ENCODE results near the gene MYRFL.

The MYRFL gene

GRCh38 chr12:69931569-69931968, 106.5 kb downstream of the MYRFL start:
- no peak for DNase-seq (ENCODE audit: low read depth in 3 of 3)

DNA sequence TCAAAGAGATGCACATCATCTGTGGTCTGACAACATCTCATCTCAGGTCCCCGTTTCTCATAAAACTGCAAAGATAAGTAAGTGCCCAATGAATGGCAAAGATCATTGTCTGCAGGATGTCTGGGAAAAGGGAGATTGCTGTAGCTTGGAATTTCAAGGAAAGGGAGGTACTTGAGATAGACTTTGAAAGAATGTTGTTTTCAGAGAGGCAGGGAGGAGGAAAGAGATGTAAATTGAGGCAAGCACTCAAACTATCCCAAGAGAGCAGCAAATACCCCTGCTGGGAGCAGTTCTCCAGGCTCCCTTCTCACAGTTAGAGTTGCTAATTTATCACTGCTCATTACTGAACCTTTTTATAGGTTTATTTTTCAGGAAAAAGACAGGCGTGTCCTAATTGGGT, 107.1 kb downstream of the MYRFL start:
- no peak for DNase-seq (ENCODE audit: low read depth in 3 of 3)

DNA sequence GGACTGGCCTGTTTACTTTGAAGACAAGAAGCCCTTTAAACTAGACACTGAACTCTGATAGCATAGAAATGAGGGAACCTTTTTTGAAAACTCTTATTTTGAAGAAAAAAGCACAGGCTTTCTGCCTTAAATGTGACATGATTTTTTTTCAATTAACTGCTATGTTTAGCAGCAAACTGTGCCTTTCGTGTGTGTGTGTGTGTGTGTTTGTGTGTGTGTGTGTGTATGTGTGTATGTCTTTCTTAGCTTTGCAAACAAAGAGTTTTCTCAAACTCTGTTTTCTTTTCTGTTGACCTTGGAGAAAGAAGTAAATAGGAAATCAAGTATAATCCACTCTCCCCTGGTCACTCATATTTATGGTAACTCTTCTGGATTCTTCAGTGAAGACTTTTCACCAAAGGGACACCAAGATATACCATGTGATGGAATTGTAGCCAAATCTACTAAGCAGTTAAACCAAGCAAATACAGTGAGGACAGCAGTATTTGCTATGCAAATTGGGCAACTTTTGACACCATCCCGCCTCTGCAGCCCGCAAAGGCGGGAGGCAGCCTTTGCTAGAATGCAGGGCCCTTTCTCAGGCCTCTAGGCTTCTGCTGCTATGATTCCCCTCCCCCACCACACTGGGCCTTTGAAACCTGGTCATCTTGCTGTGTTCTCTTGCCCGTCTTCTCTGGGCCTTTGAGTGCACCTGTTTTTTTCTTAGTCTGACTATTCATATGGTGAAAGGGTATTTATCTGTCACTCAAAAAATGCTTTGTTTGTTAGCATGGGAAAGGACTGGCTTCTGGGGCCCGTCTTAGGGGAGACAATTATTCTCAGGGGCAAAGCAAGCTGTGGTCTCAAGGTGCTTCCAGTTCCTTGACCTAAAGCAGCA, 107.9 kb downstream of the MYRFL start:
- DNase-seq (ENCODE audit: low read depth in 3 of 3): no peak

DNA sequence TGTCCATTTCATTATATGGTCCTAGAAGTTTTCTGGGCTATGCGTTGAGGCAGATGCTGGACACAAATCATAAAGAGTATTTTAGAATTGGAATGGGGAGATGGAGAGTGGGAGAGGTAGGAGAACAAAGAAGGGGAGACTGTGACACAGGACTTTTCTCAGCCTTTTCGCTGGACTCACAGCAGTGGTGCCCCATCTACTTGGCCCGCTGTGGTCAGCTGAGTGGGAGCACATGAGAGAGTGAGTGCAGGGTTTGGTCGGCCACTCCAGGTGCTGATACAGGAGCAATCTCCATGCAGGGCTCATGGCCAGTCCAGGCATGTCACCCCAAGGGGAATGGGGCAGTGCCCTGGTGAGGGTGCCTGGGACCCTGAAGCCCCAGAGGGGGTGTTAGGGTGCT, 109.0 kb downstream of the MYRFL start:
- no peak for DNase-seq (ENCODE audit: low read depth in 3 of 3)

GRCh38 chr12:69935651-69936100, 110.6 kb downstream of the MYRFL start:
- no peak for DNase-seq (ENCODE audit: low read depth in 3 of 3)

GRCh38 chr12:69936214-69936731, 111.2 kb downstream of the MYRFL start:
- no peak for DNase-seq (ENCODE audit: low read depth in 3 of 3)

DNA sequence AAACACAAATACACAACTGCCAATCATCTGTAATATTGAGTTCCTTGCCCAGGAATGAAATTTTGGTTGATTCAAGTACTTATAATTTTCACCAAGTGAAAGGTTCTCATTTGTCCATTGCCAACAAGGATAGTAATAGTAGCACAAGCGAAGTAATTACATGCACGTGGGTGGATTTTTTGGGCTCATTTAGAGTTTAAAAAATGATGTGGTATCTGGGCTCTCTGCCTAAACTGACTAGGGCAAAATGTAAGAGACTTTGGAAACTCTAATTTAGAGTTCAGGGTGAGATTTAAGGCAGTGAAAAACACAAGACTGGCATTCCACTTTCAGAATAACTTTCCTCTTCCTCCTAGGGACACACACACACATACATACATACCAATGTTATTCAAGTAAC, 111.7 kb downstream of the MYRFL start:
- DNase-seq (ENCODE audit: low read depth in 3 of 3): no peak

DNA sequence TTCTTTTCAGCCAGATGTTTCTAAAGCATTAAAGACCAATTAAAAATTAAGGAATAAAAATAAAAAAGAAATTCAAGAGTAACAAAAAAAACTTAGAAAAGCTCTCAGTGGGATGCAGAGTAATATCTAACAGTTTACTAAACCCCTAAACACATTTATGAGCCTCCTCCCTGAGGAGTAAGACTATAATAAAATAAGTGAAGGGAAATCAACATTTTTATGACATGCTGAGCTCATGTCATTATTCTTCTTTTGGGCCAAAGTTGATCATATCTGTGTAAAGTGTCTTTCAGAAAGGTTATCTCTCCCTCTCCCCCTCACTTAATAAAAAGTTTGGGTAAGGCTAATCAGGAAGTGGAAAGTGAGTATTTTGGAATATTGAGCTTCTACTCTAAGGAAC, 122.1 kb downstream of the MYRFL start:
- DNase-seq (ENCODE audit: low read depth in 3 of 3): no peak

DNA sequence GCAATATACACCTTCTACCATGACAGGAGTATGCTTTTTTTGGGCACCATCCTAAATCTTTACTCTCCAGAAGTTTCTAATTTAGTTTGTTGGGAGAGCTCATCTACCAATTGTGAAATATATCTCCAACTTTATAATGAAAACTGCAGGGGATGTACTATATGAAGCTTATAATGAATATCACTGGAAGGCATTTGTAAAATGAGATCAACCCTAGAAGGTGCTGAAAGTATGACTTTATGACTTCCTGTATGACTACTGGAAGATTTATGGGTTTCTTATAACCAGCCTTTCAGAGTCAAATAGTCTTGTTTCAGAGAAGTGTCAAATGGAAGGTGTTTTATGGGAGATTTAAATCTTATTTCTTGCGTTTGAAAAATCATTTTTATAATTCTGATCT, 122.9 kb downstream of the MYRFL start:
- no peak for DNase-seq (ENCODE audit: low read depth in 3 of 3)

GRCh38 chr12:69948851-69949250, 123.8 kb downstream of the MYRFL start:
- DNase-seq (ENCODE audit: low read depth in 3 of 3): no peak

DNA sequence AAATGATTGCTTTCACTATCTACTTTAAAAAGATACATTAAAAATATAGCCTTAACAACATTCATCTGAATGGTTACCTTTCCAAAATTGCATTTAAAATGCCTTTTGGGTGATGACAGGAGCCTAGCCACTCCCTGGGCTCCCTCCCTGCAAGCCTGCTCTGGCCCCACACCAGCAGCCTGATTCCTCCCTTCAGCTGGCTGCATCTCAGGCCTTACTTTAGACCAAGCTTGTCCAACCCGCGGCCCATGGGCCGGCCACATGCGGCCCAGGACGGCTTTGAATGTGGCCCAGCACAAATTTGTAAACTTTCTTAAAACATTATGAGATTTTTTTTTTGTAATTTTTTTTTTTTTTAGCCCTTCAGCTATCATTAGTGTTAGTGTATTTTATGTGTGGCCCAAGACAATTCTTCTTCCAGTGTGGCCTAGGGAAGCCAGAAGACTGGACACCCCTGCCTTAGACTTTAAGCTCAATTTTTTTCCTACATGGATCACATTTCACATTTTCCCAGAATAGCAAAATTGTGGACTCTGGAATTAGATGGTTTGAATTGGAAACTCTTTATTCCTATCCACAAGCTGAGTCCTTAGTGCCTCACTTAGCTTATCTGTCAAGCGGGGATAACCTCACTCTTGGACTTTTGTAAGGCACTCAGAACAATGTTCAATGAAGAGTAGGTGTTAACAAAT, 124.4 kb downstream of the MYRFL start:
- no peak for DNase-seq (ENCODE audit: low read depth in 3 of 3)

- DNase-seq (ENCODE audit: low read depth in 3 of 3): no peak
These were observed 126.1 kb downstream of the MYRFL start for GRCh38 chr12:69951108-69951507.

- no peak for DNase-seq (ENCODE audit: low read depth in 3 of 3)
These were observed 127.9 kb downstream of the MYRFL start for GRCh38 chr12:69952890-69953289.

- no peak for DNase-seq (ENCODE audit: low read depth in 3 of 3)
These were observed 136.2 kb downstream of the MYRFL start for GRCh38 chr12:69961246-69961645.

DNA sequence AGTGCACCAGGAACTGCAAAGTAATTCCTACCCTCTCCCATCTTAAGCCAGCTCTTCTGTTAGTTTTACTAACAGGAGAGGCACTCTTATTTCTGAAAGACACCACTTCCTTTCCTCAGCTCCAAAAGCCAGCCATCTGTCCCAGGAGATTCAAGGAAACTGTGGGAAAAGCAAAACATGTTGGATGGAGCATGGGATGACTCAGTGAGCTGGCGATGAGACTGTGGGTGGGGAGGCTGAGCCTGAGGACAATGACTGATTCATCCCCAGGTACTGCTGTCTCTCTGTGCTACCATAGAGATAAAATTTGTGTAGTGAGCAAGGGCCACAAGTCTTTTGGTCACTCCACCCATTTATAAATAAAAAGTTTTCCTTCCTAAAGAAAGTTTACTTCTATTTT, 141.4 kb downstream of the MYRFL start:
- no peak for DNase-seq (ENCODE audit: low read depth in 3 of 3)

GRCh38 chr12:69966839-69967238, 141.8 kb downstream of the MYRFL start:
- DNase-seq (ENCODE audit: low read depth in 3 of 3): no peak

DNA sequence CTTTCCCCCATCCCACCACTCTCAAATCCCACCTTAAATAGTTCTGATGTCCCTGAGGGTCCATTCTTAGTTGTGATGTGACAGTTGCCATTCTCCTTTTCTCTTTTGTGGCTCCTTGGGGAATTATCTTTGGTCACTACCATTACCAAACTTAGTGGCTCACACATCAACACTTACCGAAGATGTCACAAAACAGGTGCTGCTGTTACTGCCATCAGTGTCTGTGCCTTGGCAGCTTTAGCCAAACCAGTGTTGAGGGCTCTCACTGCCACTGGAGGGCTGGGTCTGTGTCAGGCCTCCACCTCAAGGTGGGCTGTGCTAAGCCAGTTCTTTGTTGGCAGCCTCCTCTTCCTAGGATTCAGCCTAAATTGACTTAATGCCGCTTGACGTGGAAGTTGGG, 144.0 kb downstream of the MYRFL start:
- no peak for DNase-seq (ENCODE audit: low read depth in 3 of 3)

- no peak for DNase-seq (ENCODE audit: low read depth in 3 of 3)
These were observed 147.1 kb downstream of the MYRFL start for GRCh38 chr12:69972136-69972535.

DNA sequence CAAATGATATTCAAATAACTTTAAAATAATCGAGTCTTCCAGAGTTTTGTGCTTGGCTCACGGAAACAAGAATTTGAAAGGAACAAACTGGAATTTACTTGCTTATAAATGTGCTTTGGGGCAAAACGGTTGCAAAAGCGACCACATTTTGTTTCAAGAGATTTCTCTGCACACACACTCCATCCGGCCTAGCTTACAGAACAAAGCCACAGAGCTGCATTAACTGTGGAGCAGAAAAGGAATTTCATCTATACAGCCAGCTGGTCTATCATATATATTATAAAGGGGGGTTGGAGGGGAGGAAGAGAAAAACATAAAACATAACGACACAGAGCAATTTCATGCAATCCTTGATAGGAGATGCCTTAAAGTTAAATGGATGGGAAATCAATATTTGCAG, 153.0 kb downstream of the MYRFL start:
- no peak for DNase-seq (ENCODE audit: low read depth in 3 of 3)

DNA sequence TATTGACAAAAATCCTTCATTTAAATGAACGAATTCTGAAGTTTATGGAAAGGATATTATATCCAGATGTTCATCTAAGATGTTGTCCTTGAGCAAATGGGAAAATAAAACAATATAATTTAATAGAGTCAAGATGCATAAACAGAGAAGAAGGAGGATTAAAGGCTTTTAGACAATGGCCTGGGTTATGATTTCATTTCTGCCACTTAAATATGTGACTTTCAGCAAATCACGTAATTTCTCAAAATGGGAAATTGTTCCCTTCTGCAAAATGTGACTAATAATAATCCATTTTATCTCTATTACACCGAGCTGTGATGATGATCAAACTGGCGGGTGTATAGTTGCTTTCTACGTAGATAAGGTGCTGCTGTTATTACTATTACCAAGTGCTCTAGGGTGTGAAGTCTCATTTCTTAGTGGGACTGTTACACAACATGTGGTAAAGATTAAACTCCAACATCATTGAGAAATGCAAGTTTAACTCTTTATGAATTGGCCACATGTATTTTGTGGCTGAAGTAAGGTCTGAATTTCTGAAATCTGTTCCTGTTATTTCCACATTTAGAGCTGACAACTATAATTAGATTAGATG, 157.0 kb downstream of the MYRFL start:
- DNase-seq (ENCODE audit: low read depth in 3 of 3): no peak

- no peak for DNase-seq (ENCODE audit: low read depth in 3 of 3)
These were observed 159.2 kb downstream of the MYRFL start for GRCh38 chr12:69984241-69984640.

DNA sequence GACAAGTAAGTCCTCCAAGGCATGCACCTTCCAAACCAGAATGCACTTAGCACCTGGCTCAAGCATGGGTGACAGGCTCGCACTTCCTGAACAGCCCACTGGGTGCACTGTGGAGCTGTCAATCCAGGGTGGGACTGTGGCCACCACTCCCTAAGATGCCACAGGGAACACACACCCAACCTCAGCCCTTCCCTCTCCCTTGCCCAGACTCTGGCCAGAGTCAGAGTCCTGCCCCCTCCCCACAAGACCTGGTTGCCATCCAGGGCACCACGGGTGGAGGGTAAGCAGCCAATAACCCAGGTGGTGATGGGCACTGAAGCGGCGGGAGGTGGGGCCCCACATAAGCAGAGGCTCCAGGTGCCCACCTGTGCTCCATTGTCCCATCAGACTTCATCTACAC, 160.6 kb downstream of the MYRFL start:
- DNase-seq (ENCODE audit: low read depth in 3 of 3): no peak

DNA sequence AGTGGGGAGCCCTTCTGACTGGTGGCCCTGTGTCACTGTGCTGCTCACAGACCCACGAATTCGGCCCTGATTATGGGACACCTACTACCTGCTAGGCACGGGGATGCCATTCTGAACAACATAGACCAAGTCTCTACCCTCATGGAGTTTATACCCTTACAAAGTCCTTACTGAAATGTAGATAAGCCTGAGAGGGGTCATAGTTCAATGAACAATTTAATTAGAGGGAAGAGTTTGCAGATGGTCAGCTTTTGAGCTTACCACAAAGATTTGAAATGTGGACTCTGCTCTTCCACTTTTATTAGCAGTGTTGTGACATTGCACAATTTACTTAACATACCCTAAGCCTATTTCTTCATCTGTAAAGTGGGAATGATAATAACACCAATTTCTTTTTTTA, 161.1 kb downstream of the MYRFL start:
- DNase-seq (ENCODE audit: low read depth in 3 of 3): no peak
